Activated CD4-positive, CD25-positive, alpha-beta regulatory T cell treated with anti-CD3 and anti-CD28 coated beads, Interleukin-2, amount 50 U/mL, for 72 hours (primary cell): ENCODE data around the gene NEDD4L.

Experiments used
- DNase-seq: peaks from one replicate; pipeline ENCODE4 v3.0.0; 2021

The NEDD4L gene

DNA sequence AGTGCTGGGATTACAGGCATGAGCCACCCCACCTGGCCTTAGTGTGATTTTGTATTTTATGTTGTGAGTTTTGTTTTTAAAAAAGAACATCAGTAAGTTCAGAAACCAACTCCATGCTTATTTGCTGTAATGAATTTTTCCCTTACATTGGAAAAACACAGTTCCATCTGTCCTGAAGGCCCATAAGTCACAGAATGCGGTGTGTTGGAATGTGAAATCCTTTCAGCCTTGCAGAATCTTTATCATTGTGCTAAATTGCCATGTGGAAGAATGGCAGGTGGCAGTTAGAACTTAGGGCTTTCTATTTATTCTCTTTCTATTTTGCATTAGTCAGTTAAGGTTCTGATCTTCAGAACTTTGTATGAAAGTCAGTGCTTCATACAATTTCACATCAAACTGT is 52.6 kb downstream of the NEDD4L start:
- DNase-seq = no peak

GRCh38 chr18:58097121-58097906 is 53.3 kb downstream of the NEDD4L start:
- no peak for DNase-seq

DNA sequence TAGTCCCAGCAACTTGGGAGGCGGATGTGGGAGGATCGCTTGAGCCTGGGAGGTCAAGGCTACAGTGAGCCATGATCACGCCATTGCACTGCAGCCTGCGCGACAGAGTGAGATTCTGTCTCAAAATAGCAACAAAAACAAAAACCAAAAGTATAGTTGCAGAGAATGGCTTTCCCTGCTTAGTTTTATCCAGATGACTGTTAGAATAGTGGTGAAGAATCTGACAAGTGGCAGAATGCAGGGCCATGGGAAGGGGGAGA is 53.8 kb downstream of the NEDD4L start:
- DNase-seq = no peak

DNA sequence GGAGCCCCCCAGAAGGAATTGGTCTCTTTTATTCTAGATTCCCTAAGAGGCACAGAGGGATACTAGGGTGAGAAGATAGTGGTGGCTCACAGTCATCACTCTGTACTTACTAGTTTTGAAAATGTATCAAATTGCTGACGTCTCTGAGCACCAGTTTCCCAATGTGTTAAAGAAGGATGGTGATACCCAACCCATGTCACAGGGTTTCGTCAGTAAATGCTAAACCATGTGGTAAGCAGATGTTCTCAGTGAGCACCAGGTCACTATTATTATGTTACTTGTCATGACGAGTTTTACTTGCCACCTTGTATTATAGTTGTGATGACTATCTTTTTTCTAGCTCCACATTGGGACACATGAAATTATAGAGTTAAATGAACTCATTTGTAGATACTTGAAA is 54.7 kb downstream of the NEDD4L start:
- no peak for DNase-seq

DNA sequence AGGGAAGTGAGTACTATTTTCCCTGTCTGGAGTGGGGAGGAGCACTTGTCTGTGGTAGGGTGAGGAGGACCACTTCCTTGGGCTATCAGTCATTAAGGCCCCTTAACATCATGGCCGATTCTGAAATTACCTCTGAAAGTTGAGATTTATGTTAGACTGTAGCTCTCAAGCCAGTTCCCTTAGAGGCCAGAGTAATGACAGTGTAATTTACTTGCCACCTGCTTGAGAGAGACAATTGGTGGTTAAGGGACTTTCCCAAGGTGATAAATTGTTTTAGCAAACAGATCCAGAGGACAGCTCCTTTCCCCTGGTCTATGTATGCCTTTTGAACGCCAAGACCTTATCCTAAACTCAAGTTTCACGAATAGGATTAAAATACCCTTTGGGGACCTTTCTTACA is 56.1 kb downstream of the NEDD4L start:
- DNase-seq = no peak

DNA sequence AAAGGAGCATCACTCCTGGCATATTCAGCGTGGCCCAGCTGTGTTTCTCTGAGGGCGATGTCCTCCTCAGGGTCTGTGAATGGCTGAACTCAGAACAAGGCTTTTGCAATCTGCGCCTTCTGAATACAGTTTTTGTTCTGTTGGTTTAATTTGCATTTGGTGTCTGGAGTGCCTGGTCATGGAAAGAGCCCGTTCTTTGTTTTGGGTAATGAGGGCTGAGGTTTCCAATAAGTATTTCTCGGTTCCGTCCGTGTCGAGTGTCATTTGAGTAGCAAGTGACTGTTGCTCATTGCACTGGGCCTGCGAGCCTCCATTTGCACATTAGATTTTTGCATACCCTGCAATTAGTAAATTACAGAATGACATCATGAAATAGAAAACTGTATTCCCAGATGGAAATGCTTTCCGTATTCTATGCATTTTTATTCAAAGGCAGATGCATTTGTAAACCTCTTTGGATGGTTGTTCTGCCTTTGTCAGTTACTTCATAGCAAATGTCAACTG is 57.3 kb downstream of the NEDD4L start:
- no peak for DNase-seq

DNA sequence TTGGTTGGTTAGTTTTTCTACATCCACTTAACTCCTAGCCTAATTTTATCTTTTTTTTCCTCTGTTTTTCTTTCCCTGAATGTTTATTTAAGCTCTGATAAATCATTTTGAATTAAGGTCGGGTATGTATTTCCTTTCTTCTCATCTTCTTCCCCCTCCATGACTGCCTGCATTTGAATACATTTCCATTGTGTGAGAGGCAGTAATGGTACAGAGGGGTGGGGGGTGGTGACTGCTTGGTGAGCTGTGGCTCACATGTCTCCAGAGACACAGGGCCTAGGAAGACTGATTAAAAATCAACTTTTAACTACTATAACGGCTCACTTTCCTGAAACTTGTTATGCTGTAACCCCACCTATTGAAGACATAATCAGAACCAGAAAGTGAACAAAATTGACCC is 58.0 kb downstream of the NEDD4L start:
- DNase-seq = no peak

DNA sequence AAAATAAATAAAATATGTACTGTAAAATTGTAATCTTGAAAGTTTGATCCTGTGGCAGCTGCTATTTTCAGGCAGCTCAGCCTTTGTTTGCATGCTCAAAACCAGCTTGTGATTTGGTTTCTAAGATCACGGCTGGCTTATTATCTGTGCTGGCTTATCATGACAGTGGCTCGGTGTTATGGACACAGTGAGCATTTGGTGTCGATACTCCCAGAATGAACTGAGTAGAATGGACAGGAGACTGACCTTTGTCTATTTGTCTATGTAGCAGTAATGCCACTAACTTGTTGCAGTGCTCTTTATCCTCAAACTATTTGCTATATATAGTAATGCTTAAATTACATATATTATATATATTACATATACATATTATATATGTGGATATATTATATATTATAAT is 58.8 kb downstream of the NEDD4L start:
- no peak for DNase-seq

DNA sequence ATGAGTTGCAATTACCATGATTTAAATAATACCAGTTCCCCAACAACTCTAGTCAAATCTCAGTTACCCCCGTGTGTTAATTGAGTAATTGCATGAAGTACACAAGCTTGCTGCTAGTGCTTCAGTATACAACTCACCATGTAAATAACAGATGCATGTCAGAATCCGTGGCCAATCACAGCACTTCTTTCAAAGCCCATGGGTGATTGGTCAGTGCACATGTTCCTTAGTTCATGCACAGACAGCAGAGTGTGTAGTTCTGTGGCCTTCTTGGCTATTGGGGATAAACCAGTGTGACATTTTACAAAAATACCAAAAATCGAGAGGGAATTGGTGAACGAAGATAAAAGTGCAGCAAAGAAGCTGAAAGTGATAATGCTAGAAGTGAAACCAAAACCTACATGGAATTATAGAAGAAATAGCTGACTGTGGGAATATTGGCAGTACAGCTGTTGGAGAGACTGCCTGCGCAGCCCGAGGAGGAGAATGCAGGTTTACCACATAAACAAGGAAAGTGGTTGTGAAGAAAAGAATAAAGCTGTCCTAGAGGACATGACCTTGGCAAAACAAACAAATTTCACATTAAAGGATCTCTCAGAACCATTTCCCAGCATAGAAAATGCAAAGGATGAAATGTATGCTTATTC is 59.4 kb downstream of the NEDD4L start:
- no peak for DNase-seq

GRCh38 chr18:58104096-58104495 is 60.1 kb downstream of the NEDD4L start:
- no peak for DNase-seq

DNA sequence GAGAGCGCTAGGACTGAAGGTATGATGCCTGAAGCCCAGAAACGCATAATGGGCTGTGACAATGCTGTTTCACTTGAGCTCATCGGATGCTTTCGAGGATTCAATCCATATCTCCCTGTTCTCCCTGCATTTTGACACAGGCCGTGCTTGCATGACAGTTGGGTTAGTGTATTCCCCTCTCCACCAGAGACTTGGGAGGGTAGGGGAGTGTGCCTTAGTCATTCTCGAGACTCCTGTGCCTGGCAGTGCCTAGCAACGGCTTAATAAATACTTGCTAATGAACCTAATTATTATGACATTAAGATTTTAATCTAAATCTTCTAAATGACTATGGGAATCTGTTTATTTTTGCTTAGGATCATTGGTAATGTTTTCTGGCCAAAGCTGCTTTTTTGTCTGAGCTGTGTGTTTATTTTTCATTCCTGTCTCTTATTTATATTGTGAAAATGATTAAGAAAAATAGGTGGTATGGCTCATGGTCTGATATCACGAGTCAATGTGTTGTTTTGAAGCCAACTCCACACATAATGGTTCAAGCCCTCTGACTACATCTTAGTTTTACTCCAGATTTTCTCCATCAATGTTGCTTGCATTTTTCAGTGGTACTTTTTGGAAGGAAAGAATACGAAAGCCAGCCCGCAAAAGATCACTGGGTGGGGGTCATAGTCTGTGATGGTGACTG is 61.3 kb downstream of the NEDD4L start:
- DNase-seq = no peak

GRCh38 chr18:58105888-58106260 is 61.8 kb downstream of the NEDD4L start:
- DNase-seq = no peak

DNA sequence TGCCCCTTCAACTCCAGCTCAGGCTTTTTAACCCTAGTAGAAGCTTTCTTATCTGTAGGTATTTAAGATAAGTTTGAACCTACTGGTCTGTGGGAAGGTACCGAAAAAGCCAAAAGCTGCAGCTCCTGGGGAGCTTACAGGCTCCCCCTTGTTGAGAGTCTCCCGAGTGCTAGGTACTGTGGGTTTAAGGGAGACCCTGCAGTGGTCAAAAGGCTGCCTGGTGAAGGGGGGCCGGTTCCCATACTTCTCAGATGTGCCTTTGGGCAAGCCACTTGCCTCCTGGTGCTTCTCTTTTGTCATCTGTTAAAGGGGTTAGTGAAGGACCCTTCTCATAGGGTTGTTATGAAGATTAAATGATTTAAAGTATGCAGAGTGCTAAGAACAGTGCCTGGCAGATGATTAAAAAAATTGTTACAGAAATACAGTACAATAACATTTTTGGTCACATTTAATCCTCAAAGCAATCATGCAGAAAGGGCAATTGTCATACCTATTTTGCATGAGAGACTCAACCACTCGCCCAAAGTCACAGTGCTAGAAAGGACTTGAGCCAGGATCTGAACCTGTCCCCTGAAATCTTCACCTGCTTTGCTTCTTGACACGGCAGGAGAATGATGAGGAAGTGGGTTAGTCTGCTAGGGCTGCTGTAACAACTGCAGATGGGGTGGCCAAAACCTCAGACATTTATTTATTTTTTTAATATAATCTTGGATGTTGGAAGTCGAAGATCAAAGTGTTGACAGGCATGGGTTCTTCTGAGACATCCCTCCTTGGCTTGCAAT is 62.5 kb downstream of the NEDD4L start:
- DNase-seq = no peak

DNA sequence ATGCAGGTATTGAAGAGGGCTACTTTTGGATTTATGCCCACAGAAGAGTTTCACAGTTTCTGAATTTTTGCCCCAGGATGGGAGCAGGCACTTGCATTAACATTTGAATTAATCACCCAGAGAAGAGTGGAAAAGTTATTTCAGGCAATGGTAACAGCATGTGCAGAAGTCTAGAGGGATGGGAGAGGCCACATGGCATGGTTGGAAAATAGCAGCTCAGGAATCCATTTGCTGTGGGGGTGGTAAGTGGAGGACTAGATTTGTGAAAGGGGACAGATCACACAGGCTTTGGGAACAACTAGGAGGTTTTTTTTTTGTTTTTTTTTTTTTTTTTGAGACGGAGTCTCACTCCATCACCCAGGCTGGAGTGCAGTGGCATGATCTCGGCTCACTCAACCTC is 65.2 kb downstream of the NEDD4L start:
- DNase-seq = no peak

DNA sequence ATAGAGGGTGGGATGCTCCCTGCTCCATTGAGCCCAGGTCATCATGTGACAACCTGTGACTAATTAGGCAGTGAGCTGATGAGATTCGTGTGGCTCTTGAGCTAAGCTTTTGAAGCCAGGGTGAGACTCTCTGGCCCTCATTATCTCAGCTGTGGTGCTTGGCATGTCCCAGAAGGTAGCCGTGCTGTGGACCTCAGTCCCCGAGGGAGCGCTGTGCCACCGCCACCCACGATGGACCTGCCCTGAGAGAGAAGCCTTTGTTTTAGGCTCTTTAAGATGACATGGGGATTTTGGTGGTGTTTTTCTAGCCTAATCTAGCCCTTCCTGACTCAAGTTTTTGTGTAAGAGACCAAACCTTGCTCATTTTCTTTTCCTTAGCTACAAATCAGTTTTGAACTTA is 66.4 kb downstream of the NEDD4L start:
- DNase-seq = no peak

- DNase-seq = no peak
Observed at GRCh38 chr18:58112174-58112573, 68.1 kb downstream of the NEDD4L start.

DNA sequence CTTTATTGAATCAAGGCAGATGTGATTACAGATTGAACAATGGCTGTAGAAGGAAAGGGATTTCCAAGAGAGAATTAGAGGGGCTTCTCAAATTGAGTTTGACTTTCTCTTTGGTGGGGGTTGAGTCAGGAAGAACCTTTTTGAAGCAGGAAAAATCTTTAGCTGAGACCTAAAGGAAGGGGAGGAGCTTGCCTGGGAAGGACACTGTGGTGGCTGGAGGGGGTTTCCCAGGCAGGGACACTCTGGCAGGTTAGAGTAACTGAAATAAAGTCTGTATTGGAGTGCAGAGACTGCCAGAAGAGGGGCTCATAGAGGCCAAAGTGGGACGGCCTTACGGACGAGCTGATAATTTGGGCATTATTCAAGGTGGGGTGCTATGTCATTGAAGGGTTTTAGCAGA is 69.3 kb downstream of the NEDD4L start:
- DNase-seq = no peak

GRCh38 chr18:58114766-58115165 is 70.7 kb downstream of the NEDD4L start:
- DNase-seq = no peak

- DNase-seq = no peak
Observed at GRCh38 chr18:58116818-58117217, 72.8 kb downstream of the NEDD4L start.

DNA sequence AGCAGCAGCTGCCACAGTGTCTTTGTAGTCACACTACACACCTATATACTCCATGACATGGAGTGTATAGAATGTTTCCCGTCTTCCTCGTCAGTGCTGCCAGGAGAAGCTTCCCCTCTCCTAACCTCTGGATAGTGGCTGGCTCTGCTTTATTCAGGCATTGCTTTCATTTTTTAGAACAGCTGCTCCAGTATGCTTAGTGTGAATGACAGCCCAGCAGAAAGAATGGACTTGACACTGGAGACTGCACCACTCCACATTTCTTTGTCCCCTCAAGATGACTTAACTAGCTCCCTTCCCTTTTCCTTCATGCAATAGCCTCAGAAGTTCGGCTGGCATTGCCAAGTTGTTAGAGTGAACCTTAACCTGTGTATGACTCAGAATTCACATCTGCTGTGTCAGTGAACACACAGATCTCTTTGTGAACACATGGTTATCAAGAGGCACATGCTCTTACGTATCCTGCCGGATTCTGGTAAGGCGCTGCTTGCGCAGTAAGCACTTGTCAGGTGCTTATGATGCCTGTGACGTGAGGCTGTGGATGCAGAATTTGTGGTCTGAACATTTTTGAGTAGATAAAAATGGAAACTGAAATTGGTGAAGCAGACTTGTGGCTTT is 73.9 kb downstream of the NEDD4L start:
- DNase-seq = no peak

- no peak for DNase-seq
Observed at GRCh38 chr18:58118536-58118935, 74.5 kb downstream of the NEDD4L start.

DNA sequence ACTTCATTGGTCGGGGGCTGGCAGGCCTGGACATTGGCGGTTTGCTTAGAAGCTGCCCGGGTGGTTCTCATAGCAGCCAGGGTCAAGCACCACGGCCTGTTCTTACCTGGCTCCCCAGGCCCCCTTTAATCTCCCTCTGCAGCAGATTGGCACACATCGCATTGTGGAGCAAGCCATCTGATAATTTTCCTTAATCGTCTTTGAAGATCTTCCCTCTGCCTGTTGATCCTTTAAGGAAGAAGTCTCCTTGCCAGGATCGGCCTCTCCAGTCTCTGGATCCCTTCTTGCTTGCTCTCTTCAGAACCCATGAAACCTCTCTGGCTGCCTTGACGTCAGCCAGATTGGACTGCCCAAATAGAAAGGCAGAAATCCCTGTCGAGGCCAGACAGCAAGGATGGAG is 75.8 kb downstream of the NEDD4L start:
- DNase-seq = no peak

GRCh38 chr18:58124475-58124874 is 80.4 kb downstream of the NEDD4L start:
- DNase-seq = no peak
